GM12878 (cell line): ENCODE results near the gene NMUR1. TPM values are rescaled to one million over a fixed set of nuclear protein-coding genes. Genes with fewer than 3 reads are reported as not detected.

Experiments
- CBX5 ChIP-seq: sonication (generic); IDR thresholded peaks from 2 replicates; pipeline ENCODE4 v1.6.1; 2016; ENCODE audit warnings: low read depth, moderate library complexity, mild to moderate bottlenecking, inconsistent platforms
- CREB1 ChIP-seq: IDR thresholded peaks from 2 replicates; pipeline ENCODE4 v1.6.1; 2012; ENCODE audit warnings: low read depth, mild to moderate bottlenecking, inconsistent platforms
- CTCF ChIP-seq, 3 experiments: IDR thresholded peaks in 2 of 3; conservative IDR thresholded peaks in 1 of 3; 2 replicates each; pipeline ENCODE4 v1.5.1; 2011; ENCODE audit warnings: low read depth in 3 of 3, low read length in 3 of 3, mild to moderate bottlenecking in 3 of 3, control low read depth in 2 of 3, moderate library complexity in 2 of 3, inconsistent platforms in 1 of 3, mixed read lengths in 1 of 3; ENCODE audit not compliant: control insufficient read depth in 2 of 3, insufficient read depth in 1 of 3; ENCODE audit errors: extremely low read depth in 1 of 3
- FOS ChIP-seq: IDR thresholded peaks from 3 replicates; pipeline ENCODE4 v1.6.1; 2011; ENCODE audit warnings: borderline replicate concordance; ENCODE audit not compliant: insufficient read length; ENCODE audit errors: extremely low read depth
- IKZF1 ChIP-seq: fragments of 450-650 bp; conservative IDR thresholded peaks from 2 replicates; pipeline ENCODE4 v1.6.1; 2017; ENCODE audit warnings: antibody characterized with exemption, mild to moderate bottlenecking
- IKZF2 ChIP-seq, 2 experiments: fragments of 450-650 bp; IDR thresholded peaks; 2 replicates each; pipeline ENCODE4 v1.6.1; 2017; ENCODE audit warnings: mild to moderate bottlenecking in 2 of 2, moderate library complexity in 2 of 2
- NFIC ChIP-seq: IDR thresholded peaks from 2 replicates; pipeline ENCODE4 v1.6.1; 2012; ENCODE audit warnings: low read depth, mild to moderate bottlenecking, inconsistent platforms, low read length, moderate library complexity
- PRDM15 ChIP-seq: fragments of 450-650 bp; formaldehyde crosslinking; IDR thresholded peaks from 2 replicates; pipeline ENCODE4 v1.4.0; 2020; ENCODE audit warnings: mild to moderate bottlenecking, moderate library complexity
- RAD21 ChIP-seq: IDR thresholded peaks from 2 replicates; pipeline ENCODE4 v1.6.1; 2011; ENCODE audit warnings: mild to moderate bottlenecking, low read depth, low read length, moderate library complexity; ENCODE audit not compliant: insufficient read depth
- SRF ChIP-seq, 2 experiments: IDR thresholded peaks; 2 replicates each; pipeline ENCODE4 v1.6.1; 2011; ENCODE audit warnings: low read depth in 2 of 2, low read length in 2 of 2, mild to moderate bottlenecking in 1 of 2, moderate library complexity in 1 of 2
- ZNF687 ChIP-seq: fragments of 450-650 bp; IDR thresholded peaks from 2 replicates; pipeline ENCODE4 v1.6.1; 2017; ENCODE audit warnings: mild to moderate bottlenecking, moderate library complexity
- polyA plus RNA-seq, 11 experiments: library from polyadenylated mRNA; depleted of rRNA in 4 of 11; unstranded in 6 of 11; stranded (reverse) in 5 of 11; fragments of >200 nt; fragmentation: Nextera tagmentation in 4 of 11; fragmentation: Illumina TruSeq in 1 of 11; extraction: Ambion mirVana in 4 of 11; extraction: Trizol in 1 of 11; gene quantifications; 1 replicate in 1 of 11; 2 replicates in 10 of 11; pipeline versions ENCODE4 v1.2.1 to v1.2.3, GENCODE V29; 2011 to 2016; ENCODE audit warnings: inconsistent platforms in 2 of 11, missing spikeins in 2 of 11, low read depth in 1 of 11
- total RNA-seq, 4 experiments: library from RNA; depleted of rRNA in 3 of 4; stranded (reverse); fragments of >200 nt in 3 of 4; fragmentation: Illumina TruSeq in 1 of 4; extraction: Trizol in 1 of 4; gene quantifications; 2 replicates each; pipeline versions ENCODE4 v1.2.1 to v1.2.3, GENCODE V29; 2013 to 2021

The NMUR1 gene
- total and polyA plus RNA-seq, 10 of the 15 experiments (the other 5 are each of a cell fraction or from before 2014, with no cell fraction given): under 0.01 to 0.08 (median 0.02) TPM; not detected in 5

DNA sequence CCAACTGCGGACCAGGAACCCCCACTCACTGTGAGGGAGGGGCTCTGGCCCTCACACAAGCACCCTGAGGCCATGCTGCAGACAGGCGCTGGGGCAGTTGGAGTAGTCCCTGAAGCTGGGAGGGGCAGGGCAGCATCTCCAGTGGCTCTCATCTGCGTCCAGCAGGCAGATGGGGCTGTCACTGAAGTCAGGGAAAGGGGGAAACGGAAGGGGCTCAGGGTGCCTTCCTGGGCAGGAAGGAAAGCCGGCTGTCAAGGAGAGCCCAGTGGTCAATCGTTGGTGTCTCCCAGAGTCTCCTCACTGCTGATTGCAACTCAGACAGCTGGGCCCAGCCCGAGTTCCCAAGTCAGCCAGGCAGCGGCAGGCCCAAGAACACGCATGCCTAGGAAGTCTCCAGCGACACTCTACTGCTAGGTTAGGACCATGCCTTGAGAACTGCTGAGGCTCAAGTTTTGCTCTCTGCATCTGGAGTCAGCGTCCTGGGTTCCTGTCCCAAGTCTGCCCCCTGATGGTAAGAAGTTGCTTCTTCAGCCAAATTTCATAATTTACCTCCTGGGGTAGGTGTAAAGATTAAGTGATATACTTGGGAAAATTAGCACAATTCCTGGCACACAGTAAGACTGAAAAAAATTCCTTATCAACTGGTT lies 27.4 kb upstream of the NMUR1 start (continued):
- TF ChIP-seq NFIC (no peak), FOS (no peak), PRDM15 (no peak), CREB1 (no peak), CBX5 (no peak), CTCF (IDR thresholded peaks at IDR 0.05 in 2 of 3, conservative IDR thresholded peaks at IDR 0.05 in 1 of 3; ENCODE audit: control insufficient read depth in 2 of 3, extremely low read depth in 1 of 3, insufficient read depth in 1 of 3, low read depth in 3 of 3, low read length in 3 of 3) (peak; percentile 66 to 87 (median 74)), IKZF2 (IDR thresholded peaks at IDR 0.05) (peak in 1 of 2 experiments; percentile 17; a peak in 1 of 4 replicates), SRF (IDR thresholded peaks at IDR 0.05; ENCODE audit: low read depth in 2 of 2, low read length in 2 of 2) (no peak), RAD21 (peak; percentile 92), ZNF687 (peak; percentile 53; the same call in 1 of the 2 replicates), IKZF1 (peak; percentile 28; the same call in 1 of the 2 replicates)
- TF ChIP-seq, all 136 proteins: peak for 10
